ENCODE data around the gene RIF1. TPM values are rescaled to one million over a fixed set of nuclear protein-coding genes. Genes with fewer than 3 reads are reported as not detected.

Gene RIF1
- total and polyA plus RNA-seq, 2 donors = 6.3 to 108 TPM

DNA sequence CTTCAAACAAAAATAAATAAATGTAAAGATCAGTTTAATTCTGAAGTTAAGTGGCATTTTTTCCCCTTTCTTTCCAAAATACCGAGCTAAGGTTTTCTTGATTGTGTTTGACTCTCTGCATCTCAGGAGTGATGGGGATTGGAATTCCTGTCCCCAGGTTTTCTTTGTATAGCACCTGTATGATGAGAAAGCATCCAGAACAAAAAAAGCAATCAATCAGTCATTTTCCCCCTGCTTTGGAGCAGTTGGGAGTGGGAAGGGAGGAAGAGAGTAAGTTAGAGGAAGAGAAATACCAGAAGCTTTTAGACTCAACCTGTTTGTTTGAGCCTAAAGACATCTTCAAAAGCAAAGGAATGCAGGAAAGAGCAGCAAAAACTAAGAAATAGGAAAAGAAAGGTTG is 88.5 kb downstream of the RIF1 start:
- no peak for DNase-seq (ENCODE audit: extremely low spot score)
- H3K27ac ChIP-seq (ENCODE audit: low read depth) = no peak overlapping the region
- H3K4me3 ChIP-seq (ENCODE audit: low read depth, low read length) = no peak overlapping the region
- no peaks in the 10 kb centered on the region for H3K36me3 ChIP-seq (ENCODE audit: insufficient read depth)
- WGBS = 89% methylated on average over 1 of the region's 1 CpG
- H3K4me1 ChIP-seq (ENCODE audit: insufficient read depth) = no peaks in the 10 kb centered on the region

DNA sequence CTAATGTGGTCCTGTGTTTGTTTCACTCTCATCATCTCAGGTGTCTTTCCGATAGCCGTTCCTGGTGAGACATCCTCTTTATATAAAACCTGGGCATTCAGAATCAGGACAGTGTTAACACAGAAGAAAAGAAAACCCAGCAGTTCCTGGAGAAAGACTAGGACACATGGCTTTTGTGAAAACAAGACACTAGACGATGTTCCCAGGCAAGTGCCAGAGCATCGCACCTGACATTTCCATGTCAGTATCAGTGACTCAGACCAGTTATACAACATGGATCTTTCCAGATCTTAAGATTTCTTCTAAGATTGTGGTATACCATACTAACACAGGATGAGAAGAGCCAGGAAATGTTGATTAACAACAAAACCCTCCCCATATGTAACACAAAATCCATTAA is 96.5 kb downstream of the RIF1 start:
- Histone ChIP-seq H3K4me1 (ENCODE audit: insufficient read depth) (no peaks in the 10 kb centered on the region), H3K27ac (ENCODE audit: low read depth) (no peak overlapping the region)

DNA sequence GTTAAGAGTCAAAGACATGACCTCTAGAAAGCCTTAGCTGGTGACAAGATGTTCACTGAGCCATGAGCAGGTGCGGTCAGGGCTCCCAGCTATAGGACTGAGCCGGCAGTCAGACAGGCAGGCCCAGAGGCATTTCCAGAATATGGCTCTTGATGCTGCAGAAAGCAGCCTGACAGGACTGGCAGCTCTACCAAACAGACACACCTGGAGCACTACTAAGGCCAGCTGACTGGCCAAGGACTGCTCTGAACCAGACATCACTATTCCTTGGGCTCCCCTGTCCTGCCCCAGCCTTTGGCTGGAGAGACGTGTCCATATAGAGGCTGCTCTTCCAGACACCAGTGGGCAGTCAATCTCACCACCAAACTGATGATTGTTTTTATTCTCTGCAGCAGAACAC is 98.8 kb downstream of the RIF1 start:
- H3K4me1 ChIP-seq (ENCODE audit: insufficient read depth) = no peaks in the 10 kb centered on the region
- H3K4me3 ChIP-seq (ENCODE audit: low read depth, low read length) = no peak overlapping the region
- DNase-seq (ENCODE audit: extremely low spot score) = no peak
- no peaks in the 10 kb centered on the region for H3K36me3 ChIP-seq (ENCODE audit: insufficient read depth)
- 90% methylated on average over 3 of the region's 3 CpGs for WGBS
- H3K27ac ChIP-seq (ENCODE audit: low read depth) = no peak overlapping the region

More for the DNA sequence above, 96.5 kb downstream of the RIF1 start:
- no peaks in the 10 kb centered on the region for H3K36me3 ChIP-seq (ENCODE audit: insufficient read depth)
- WGBS = 97% methylated on average over 4 of the region's 4 CpGs
- no peak overlapping the region for H3K4me3 ChIP-seq (ENCODE audit: low read depth, low read length)
- no peak for DNase-seq (ENCODE audit: extremely low spot score)

DNA sequence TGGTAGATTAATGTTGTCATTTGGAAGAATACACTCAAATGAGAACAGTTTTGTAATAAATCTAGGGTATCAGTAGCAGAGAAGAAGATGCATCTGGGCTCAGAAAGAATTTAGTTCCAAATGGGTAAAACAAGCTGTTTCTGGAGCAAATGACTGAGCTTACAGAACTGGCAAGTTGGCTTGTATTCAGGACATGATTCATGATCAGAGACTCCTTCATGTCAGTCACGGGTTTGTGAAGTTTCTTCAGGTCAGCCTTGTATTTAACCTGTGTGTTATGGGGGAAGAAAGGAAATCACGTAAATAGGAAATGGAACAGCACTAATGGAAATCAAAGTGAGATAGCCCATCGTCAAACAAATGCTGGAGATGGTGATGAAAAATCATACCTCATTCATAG is 109.1 kb downstream of the RIF1 start:
- Histone ChIP-seq H3K4me1 (ENCODE audit: insufficient read depth) (no peaks in the 10 kb centered on the region), H3K36me3 (ENCODE audit: insufficient read depth) (no peaks in the 10 kb centered on the region), H3K4me3 (ENCODE audit: low read depth, low read length) (no peak overlapping the region), H3K27ac (ENCODE audit: low read depth) (no peak overlapping the region)
- 85% methylated on average over 3 of the region's 3 CpGs for WGBS
- no peak for DNase-seq (ENCODE audit: extremely low spot score)

DNA sequence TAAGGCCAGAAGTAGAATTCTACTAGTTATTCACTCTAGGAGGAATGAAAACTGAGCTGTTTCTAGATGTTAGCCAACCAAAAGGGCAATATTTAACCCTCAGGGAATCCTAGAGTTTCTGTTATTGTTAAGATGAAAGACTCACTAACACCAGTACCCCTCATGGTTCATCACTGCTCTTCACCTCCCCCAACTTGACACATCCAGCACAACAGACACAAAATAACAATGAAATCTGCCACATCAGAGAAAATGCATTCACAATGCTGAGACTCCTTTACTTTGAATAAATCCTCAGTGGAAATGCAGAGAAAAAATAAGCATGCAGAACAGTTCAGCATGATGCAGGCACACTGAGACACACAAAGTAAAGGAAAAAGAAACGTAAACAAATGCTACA is 111.3 kb downstream of the RIF1 start:
- H3K4me1 ChIP-seq (ENCODE audit: insufficient read depth) = no peaks in the 10 kb centered on the region
- H3K36me3 ChIP-seq (ENCODE audit: insufficient read depth) = no peaks in the 10 kb centered on the region
- H3K27ac ChIP-seq (ENCODE audit: low read depth) = no peak overlapping the region
- no peak overlapping the region for H3K4me3 ChIP-seq (ENCODE audit: low read depth, low read length)
- WGBS = 57% methylated on average over 1 of the region's 1 CpG
- no peak for DNase-seq (ENCODE audit: extremely low spot score)

DNA sequence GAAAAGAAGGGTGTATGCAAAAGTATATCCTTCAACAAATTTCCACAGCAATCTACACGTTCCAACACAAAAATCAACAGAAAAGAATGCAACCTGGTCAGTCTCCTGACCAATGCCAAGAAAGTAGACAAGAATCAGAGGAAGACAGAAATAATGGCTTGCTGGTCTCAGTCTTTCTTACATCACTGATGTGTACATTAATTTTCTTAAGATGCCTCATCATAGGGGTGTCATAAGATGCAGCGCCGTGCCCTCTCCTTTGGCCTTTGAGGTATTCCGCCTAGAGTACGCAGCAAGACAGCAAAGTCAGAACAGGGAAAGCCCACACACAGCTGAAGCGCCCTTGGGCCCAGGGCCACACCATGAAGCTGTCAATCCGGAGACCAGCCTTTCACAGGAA is 112.9 kb downstream of the RIF1 start:
- no peak for DNase-seq (ENCODE audit: extremely low spot score)
- Histone ChIP-seq H3K36me3 (ENCODE audit: insufficient read depth) (no peaks in the 10 kb centered on the region), H3K27ac (ENCODE audit: low read depth) (no peak overlapping the region), H3K4me1 (ENCODE audit: insufficient read depth) (no peaks in the 10 kb centered on the region), H3K4me3 (ENCODE audit: low read depth, low read length) (no peak overlapping the region)
- WGBS = 94% methylated on average over 7 of the region's 7 CpGs

DNA sequence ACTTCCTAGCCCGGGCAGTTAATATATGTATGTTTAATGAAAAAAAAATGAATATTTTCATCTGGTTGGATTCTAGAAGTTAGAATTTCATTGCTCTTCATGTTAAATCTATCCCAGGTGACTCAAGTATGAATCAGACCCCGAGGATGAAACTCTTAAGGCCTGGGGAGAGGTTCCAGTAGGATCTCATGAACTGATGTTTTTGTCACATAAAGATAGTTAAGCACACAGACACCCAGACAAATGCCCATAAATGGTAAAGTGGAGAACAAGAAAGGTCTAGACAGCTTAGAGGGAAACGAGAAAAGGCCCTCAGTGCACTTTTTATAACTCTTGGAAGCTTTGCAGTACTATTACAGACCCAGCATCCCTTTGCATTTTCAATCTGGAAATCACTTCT is 114.1 kb downstream of the RIF1 start:
- H3K36me3 ChIP-seq (ENCODE audit: insufficient read depth) = no peaks in the 10 kb centered on the region
- no peak overlapping the region for H3K27ac ChIP-seq (ENCODE audit: low read depth)
- no peaks in the 10 kb centered on the region for H3K4me1 ChIP-seq (ENCODE audit: insufficient read depth)
- DNase-seq (ENCODE audit: extremely low spot score) = no peak
- no peak overlapping the region for H3K4me3 ChIP-seq (ENCODE audit: low read depth, low read length)
- WGBS = 72% methylated on average over 3 of the region's 3 CpGs

DNA sequence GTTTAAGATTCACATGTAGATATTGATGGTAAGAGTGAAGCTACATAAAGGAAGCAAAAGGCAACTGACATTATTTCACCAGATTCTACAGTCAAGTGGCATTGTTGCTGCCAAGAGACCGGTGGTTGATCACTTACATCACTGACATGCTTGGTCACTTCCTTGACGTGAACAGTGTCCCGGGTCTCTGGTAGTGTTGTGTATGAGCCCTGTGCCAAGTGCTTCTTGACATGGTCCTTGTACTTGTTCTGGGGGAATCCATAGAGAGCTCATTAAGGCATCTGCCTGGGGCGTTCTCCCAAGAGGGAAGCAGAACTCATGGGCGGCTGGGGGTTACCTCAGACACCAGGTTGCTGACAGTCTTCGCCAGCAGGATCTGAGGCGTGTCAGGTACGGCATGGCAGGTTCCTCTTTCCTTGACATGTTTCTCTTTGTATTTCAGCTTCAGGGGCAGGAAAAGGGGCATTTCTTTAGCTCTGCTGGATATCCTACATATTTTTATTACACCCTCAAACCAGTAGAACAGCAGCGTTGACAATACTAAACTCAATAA is 116.2 kb downstream of the RIF1 start:
- 84% methylated on average over 9 of the region's 9 CpGs for WGBS
- Histone ChIP-seq H3K36me3 (ENCODE audit: insufficient read depth) (no peaks in the 10 kb centered on the region), H3K4me1 (ENCODE audit: insufficient read depth) (no peaks in the 10 kb centered on the region), H3K4me3 (ENCODE audit: low read depth, low read length) (no peak overlapping the region), H3K27ac (ENCODE audit: low read depth) (no peak overlapping the region)
- no peak for DNase-seq (ENCODE audit: extremely low spot score)

DNA sequence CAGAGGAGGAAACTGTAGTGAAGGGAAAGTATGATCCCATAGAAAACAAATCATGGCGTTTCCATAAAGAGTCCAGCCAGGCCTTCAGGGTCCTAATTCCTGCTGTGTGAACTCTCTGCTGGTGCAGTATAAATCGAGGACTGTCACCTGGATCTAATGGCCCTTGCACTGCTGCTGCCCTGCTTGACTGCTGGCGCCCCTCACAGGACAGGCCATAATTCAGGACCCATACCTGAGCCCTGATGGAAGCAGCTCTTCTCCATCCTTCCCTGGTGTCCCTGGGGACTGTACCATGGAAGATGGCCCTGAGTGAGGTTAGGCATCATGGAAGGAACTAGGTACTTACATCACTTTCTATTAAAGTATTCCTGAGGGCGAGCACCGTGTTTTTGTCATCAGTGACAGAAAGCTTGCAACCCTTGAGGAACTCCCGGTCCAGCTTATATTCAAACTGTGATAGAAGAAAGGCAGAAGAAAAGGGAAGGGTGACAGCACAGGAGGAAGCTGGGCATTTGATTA is 116.9 kb downstream of the RIF1 start:
- Histone ChIP-seq H3K36me3 (ENCODE audit: insufficient read depth) (no peaks in the 10 kb centered on the region), H3K4me1 (ENCODE audit: insufficient read depth) (no peaks in the 10 kb centered on the region), H3K4me3 (ENCODE audit: low read depth, low read length) (no peak overlapping the region), H3K27ac (ENCODE audit: low read depth) (no peak overlapping the region)
- WGBS = 92% methylated on average over 6 of the region's 6 CpGs
- DNase-seq (ENCODE audit: extremely low spot score) = no peak

Small RNA genes lying within 50 kb of the gene (small RNA-seq; reads per million reads assigned to genes)
- gene MIR4773-1 (not detected), gene RN7SL124P (not detected)

Other genes starting within 250 kb of the RIF1 start
- 14.7 TPM for gene RBM43, start 148.0 kb upstream of the RIF1 start, total RNA-seq
- gene RBM43, start 148.0 kb upstream of the RIF1 start, polyA plus RNA-seq = 8.1 TPM
- 21.3 TPM for gene NMI, start 120.2 kb upstream of the RIF1 start, total RNA-seq
- 15.9 TPM for gene NMI, start 120.2 kb upstream of the RIF1 start, polyA plus RNA-seq
- gene TNFAIP6, start 52.3 kb upstream of the RIF1 start, total RNA-seq = 34.1 TPM
- gene TNFAIP6, start 52.3 kb upstream of the RIF1 start, polyA plus RNA-seq = 1.7 TPM

All from urinary bladder (tissue), 4 donors.